ENCODE measurements around the gene NASP.

DNA sequence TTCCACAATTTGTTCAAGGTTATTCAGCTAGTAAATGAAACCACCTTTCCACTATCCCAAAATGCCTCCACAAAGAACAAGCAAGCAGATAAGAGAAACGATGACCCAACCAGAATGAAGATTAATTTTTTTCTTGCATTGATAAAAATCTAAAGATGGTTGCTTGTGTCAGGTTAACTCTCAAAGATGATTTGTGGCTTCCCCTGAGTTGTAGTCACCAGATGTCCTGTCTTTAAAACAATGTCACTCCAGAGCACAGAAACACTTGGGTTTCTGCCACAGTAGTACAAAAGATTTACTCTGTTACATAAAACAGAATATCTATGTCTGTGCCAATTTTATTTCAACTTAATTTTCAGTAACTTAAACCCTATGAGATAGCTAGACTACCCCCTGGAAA is 51.4 kb downstream of the NASP start:
- TF ChIP-seq, protein P1, sequence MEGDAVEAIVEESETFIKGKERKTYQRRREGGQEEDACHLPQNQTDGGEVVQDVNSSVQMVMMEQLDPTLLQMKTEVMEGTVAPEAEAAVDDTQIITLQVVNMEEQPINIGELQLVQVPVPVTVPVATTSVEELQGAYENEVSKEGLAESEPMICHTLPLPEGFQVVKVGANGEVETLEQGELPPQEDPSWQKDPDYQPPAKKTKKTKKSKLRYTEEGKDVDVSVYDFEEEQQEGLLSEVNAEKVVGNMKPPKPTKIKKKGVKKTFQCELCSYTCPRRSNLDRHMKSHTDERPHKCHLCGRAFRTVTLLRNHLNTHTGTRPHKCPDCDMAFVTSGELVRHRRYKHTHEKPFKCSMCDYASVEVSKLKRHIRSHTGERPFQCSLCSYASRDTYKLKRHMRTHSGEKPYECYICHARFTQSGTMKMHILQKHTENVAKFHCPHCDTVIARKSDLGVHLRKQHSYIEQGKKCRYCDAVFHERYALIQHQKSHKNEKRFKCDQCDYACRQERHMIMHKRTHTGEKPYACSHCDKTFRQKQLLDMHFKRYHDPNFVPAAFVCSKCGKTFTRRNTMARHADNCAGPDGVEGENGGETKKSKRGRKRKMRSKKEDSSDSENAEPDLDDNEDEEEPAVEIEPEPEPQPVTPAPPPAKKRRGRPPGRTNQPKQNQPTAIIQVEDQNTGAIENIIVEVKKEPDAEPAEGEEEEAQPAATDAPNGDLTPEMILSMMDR (IDR thresholded peaks at IDR 0.05): no peak
- no peak for TF ChIP-seq POLR2A (IDR thresholded peaks at IDR 0.05)
